Measurements from ENCODE around the gene RYR1. TPM values are rescaled to one million over a fixed set of nuclear protein-coding genes. Genes with fewer than 3 reads are reported as not detected.

Gene RYR1
- total RNA-seq, 1 experiment from 2014 or later, result not detected

DNA sequence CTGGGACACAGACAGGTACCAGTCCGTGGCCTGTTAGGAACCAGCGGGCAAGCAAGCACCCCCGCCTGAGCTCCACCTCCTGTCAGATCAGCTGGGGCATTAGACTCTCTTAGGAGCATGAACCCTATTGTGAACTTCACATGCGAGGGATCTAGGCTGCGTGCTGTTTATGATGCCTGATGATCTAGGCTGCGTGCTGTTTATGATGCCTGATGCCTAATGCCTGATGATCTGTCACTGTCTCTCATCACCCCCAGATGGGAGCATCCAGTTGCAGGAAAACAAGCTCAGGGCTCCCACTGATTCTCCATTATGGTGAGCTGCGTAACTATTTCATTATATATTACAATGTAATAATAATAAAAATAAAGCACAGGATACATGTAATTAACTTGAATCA, 11.1 kb upstream of the RYR1 start:
- ATAC-seq (no peak), DNase-seq (no peak)
- no peak overlapping the region for H3K27ac ChIP-seq (ENCODE audit: low read length)
- no peak overlapping the region for H3K4me3 ChIP-seq (ENCODE audit: low read length)
- no peaks in the 10 kb centered on the region for H3K36me3 ChIP-seq (ENCODE audit: low read depth, low read length)
- H3K4me2 ChIP-seq (ENCODE audit: low read length), result no peak overlapping the region
- CTCF ChIA-PET, result no interaction called here
- H3F3A ChIP-seq (ENCODE audit: low read length, unreplicated experiment), result no peaks in the 10 kb centered on the region
- no peaks in the 10 kb centered on the region for H3K79me2 ChIP-seq (ENCODE audit: low read length)
- no TSS peak for BruUV-seq (replicated peaks)
- peaks cover 5% of the 10 kb centered on the region; the same call in 1 of the 2 replicates for H3K4me1 ChIP-seq (ENCODE audit: insufficient read depth, low read length)
- intact Hi-C loops (cut with micrococcal nuclease), result no loop called here
- POLR2A ChIA-PET (ENCODE audit: unreplicated experiment), result no interaction called here
- TF ChIP-seq EZH2phosphoT487 (IDR thresholded peaks at IDR 0.05; ENCODE audit: borderline replicate concordance, low read length) (no peak), CTCF (conservative IDR thresholded peaks at IDR 0.05; ENCODE audit: low read depth, low read length) (no peak), EZH2 (IDR thresholded peaks at IDR 0.05; ENCODE audit: low read length, unreplicated experiment) (no peak)
- no peaks in the 10 kb centered on the region for H4K20me1 ChIP-seq (ENCODE audit: low read length)
- H3K27me3 ChIP-seq (ENCODE audit: low read length), result no peaks in the 10 kb centered on the region
- H3K9me2 ChIP-seq (replicated peaks; ENCODE audit: low read length), result no peaks in the 10 kb centered on the region
- H2AFZ ChIP-seq (ENCODE audit: low read length), result no peak overlapping the region
- H3K9ac ChIP-seq (ENCODE audit: low read length), result no peak overlapping the region
- H3K9me3 ChIP-seq (ENCODE audit: low read length), result no peaks in the 10 kb centered on the region

GRCh38 chr19:38424272-38424671, 9.2 kb upstream of the RYR1 start:
- ChIA-PET CTCF (no interaction called here), POLR2A (ENCODE audit: unreplicated experiment) (no interaction called here)
- TF ChIP-seq EZH2 (IDR thresholded peaks at IDR 0.05; ENCODE audit: low read length, unreplicated experiment), result no peak
- no peak for TF ChIP-seq EZH2phosphoT487 (IDR thresholded peaks at IDR 0.05; ENCODE audit: borderline replicate concordance, low read length)
- no peak for TF ChIP-seq CTCF (conservative IDR thresholded peaks at IDR 0.05; ENCODE audit: low read depth, low read length)
- H3K9me2 ChIP-seq (replicated peaks; ENCODE audit: low read length), result no peaks in the 10 kb centered on the region
- no peak overlapping the region for H3K27ac ChIP-seq (ENCODE audit: low read length)
- no peak overlapping the region for H3K4me3 ChIP-seq (ENCODE audit: low read length)
- H3K4me2 ChIP-seq (ENCODE audit: low read length), result no peak overlapping the region
- no peaks in the 10 kb centered on the region for H3F3A ChIP-seq (ENCODE audit: low read length, unreplicated experiment)
- intact Hi-C loops (cut with micrococcal nuclease), result no loop called here
- no peaks in the 10 kb centered on the region for H3K36me3 ChIP-seq (ENCODE audit: low read depth, low read length)
- no peak overlapping the region for H3K9ac ChIP-seq (ENCODE audit: low read length)
- H2AFZ ChIP-seq (ENCODE audit: low read length), result no peak overlapping the region
- DNase-seq (no peak), ATAC-seq (no peak)
- H4K20me1 ChIP-seq (ENCODE audit: low read length), result no peaks in the 10 kb centered on the region
- no TSS peak for BruUV-seq (replicated peaks)
- H3K27me3 ChIP-seq (ENCODE audit: low read length), result no peaks in the 10 kb centered on the region
- H3K4me1 ChIP-seq (ENCODE audit: insufficient read depth, low read length), result no peaks in the 10 kb centered on the region
- no peaks in the 10 kb centered on the region for H3K79me2 ChIP-seq (ENCODE audit: low read length)
- H3K9me3 ChIP-seq (ENCODE audit: low read length), result no peaks in the 10 kb centered on the region

DNA sequence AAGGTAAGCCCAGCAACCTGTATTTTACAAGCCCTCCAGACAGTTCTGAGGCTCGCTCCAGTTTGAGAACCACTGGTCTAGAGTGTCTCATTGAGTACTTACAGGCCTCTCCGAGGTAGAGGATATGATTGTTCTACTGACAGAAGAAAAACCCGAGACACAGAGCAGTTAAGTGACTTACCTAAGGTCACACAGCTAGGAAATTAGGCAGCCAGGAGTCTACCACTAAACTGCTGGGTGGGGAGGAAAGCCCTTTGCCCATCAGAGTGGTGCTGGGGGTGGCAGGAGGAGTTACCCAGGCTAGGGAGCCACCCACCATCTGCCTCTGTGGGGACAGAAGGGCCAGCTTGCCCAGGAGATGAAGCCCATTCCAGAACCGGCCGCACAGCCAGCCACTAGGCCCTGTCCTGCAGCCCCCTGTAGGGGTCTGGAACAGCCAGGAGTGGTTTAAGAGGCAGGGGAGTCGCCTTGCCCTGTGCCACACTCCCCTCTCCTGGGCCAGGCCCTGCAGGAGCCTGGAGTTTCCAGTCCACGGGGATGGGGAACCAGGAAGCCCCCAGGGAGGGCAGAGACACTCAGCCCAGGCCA, 8.2 kb upstream of the RYR1 start:
- ATAC-seq, result no peak
- TF ChIP-seq CTCF (conservative IDR thresholded peaks at IDR 0.05; ENCODE audit: low read depth, low read length), result no peak
- no peak for TF ChIP-seq EZH2phosphoT487 (IDR thresholded peaks at IDR 0.05; ENCODE audit: borderline replicate concordance, low read length)
- no peak for TF ChIP-seq EZH2 (IDR thresholded peaks at IDR 0.05; ENCODE audit: low read length, unreplicated experiment)
- no TSS peak for BruUV-seq (replicated peaks)

More for the DNA sequence above, 8.2 kb upstream of the RYR1 start:
- Histone ChIP-seq H3F3A (ENCODE audit: low read length, unreplicated experiment) (no peaks in the 10 kb centered on the region), H3K9ac (ENCODE audit: low read length) (no peak overlapping the region), H4K20me1 (ENCODE audit: low read length) (no peaks in the 10 kb centered on the region), H3K4me2 (ENCODE audit: low read length) (no peak overlapping the region), H3K79me2 (ENCODE audit: low read length) (no peaks in the 10 kb centered on the region), H3K27ac (ENCODE audit: low read length) (no peak overlapping the region), H2AFZ (ENCODE audit: low read length) (no peak overlapping the region), H3K9me3 (ENCODE audit: low read length) (no peaks in the 10 kb centered on the region), H3K4me1 (ENCODE audit: insufficient read depth, low read length) (no peaks in the 10 kb centered on the region), H3K27me3 (ENCODE audit: low read length) (no peaks in the 10 kb centered on the region), H3K36me3 (ENCODE audit: low read depth, low read length) (no peaks in the 10 kb centered on the region), H3K9me2 (replicated peaks; ENCODE audit: low read length) (no peaks in the 10 kb centered on the region), H3K4me3 (ENCODE audit: low read length) (no peak overlapping the region)
- ChIA-PET POLR2A (ENCODE audit: unreplicated experiment) (no interaction called here), CTCF (no interaction called here)
- intact Hi-C loops (cut with micrococcal nuclease), result no loop called here
- DNase-seq, result no peak

Data from PC-3 (cell line).